Right atrium auricular region (tissue), 2 donors: ENCODE results near the gene HMGN4. TPM values are rescaled to one million over a fixed set of nuclear protein-coding genes. Genes with fewer than 3 reads are reported as not detected.

Experiments used
- DNase-seq: peaks from one replicate; pipeline ENCODE4 v3.0.0-alpha.2; 2019; ENCODE audit warnings: low spot score
- H3K27ac ChIP-seq, 2 donors: fragments of 200-600 bp; sonication (generic); 1 replicate in 1 of 2; 2 replicates in 1 of 2; pipeline ENCODE4 v1.5.1; 2016 to 2019
- H3K27me3 ChIP-seq, 2 donors: fragments of 200-600 bp; sonication (generic); one replicate each; pipeline versions ENCODE4 v1.5.1 to v1.6.0; 2017 to 2019
- H3K36me3 ChIP-seq: fragments of 200-600 bp; sonication (generic); one replicate; pipeline ENCODE4 v1.5.1; 2016
- H3K4me1 ChIP-seq, 2 donors: fragments of 200-600 bp; sonication (generic); one replicate each; pipeline versions ENCODE4 v1.5.1 to v1.6.0; 2017 to 2019
- H3K4me3 ChIP-seq, 2 donors: fragments of 200-600 bp; sonication (generic); 1 replicate in 1 of 2; 2 replicates in 1 of 2; pipeline ENCODE4 v1.5.1; 2017 to 2019; ENCODE audit warnings: mild to moderate bottlenecking in 1 of 2, moderate library complexity in 1 of 2
- H3K9me3 ChIP-seq, 2 donors: fragments of 200-600 bp; sonication (generic); one replicate each; pipeline ENCODE4 v1.5.1; 2019
- total RNA-seq, 2 donors: library from RNA; depleted of rRNA; stranded (reverse); fragments of >200 nt; gene quantifications; one replicate each; pipeline ENCODE4 v1.1.0, GENCODE V29; 2016
- TF ChIP-seq, protein P1 (sequence below), 2 donors: fragments of 200-600 bp; sonication (generic); IDR thresholded peaks; one replicate each; pipeline ENCODE4 v1.5.1; 2019; ENCODE audit warnings: antibody characterized with exemption in 2 of 2

Gene HMGN4
- total RNA-seq, 2 donors from 2014 or later: 36.1 to 52.5 TPM

DNA sequence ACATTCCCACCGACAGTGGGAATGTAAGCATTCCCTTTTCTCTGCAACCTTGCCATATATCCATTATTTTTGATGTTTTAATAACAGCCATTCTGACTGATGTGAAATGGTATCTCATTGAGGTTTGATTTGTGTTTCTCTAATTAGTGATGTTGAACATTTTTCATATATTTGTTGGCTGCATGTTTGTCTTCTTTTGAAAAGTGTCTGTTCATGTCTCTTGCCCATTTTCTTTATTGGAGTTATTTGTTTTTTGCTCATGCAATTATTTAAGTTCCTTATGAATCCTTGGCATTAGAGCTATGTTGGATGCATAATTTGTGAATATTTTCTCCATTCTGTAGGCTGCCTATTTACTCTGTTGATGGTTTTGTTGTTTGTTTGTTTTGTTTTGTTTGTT is 40.6 kb downstream of the HMGN4 start:
- H3K27me3 ChIP-seq: no peaks in the 10 kb centered on the region
- no peak overlapping the region for H3K27ac ChIP-seq
- DNase-seq: no peak
- no peak overlapping the region for H3K4me3 ChIP-seq
- H3K9me3 ChIP-seq: peaks cover 0 to 19% of the 10 kb centered on the region in 2 donors
- H3K36me3 ChIP-seq: no peaks in the 10 kb centered on the region
- TF ChIP-seq, protein P1, sequence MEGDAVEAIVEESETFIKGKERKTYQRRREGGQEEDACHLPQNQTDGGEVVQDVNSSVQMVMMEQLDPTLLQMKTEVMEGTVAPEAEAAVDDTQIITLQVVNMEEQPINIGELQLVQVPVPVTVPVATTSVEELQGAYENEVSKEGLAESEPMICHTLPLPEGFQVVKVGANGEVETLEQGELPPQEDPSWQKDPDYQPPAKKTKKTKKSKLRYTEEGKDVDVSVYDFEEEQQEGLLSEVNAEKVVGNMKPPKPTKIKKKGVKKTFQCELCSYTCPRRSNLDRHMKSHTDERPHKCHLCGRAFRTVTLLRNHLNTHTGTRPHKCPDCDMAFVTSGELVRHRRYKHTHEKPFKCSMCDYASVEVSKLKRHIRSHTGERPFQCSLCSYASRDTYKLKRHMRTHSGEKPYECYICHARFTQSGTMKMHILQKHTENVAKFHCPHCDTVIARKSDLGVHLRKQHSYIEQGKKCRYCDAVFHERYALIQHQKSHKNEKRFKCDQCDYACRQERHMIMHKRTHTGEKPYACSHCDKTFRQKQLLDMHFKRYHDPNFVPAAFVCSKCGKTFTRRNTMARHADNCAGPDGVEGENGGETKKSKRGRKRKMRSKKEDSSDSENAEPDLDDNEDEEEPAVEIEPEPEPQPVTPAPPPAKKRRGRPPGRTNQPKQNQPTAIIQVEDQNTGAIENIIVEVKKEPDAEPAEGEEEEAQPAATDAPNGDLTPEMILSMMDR (IDR thresholded peaks at IDR 0.05): no peak
- no peaks in the 10 kb centered on the region for H3K4me1 ChIP-seq

DNA sequence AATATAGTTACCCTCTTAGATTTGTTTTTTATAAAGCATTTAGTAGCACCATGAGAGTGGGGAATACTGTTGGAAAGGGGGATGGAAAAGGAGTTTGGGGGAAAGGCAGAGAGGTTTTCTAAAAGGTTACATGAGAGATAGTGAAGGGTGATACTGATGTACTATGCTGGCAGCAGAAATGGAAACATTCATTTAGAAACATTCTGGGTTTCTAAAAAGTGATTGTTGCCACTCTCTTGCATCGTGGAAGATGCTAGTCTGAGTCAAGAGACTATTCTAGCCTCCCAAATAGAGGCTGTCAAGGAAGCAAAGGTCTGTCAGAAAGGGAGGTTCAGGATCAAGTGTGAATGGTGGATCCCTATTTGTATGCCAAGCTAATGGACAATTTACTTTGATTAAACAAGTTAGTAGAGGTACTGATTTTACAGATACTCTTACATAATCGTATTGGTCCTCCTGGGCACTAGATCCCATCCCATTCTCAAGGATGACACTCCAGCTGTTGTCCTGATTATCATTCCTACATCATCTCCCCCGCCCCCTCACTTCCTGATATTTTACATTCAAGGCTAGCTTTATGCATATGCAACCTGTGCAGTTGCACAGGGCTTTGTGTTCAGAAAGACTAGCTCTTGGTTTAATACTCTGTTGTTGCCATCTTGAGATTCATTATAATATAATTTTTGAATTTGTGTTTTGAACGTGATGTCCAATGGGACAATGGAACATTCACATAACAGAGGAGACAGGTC is 43.2 kb downstream of the HMGN4 start:
- no peak for DNase-seq
- TF ChIP-seq, protein P1 (IDR thresholded peaks at IDR 0.05): no peak
- Histone ChIP-seq H3K4me3 (no peak overlapping the region), H3K27ac (no peak overlapping the region), H3K4me1 (no peaks in the 10 kb centered on the region), H3K36me3 (no peaks in the 10 kb centered on the region), H3K27me3 (no peaks in the 10 kb centered on the region), H3K9me3 (peaks cover 0 to 19% of the 10 kb centered on the region in 2 donors)

GRCh38 chr6:26588965-26589364 is 50.8 kb downstream of the HMGN4 start:
- H3K9me3 ChIP-seq: no peaks in the 10 kb centered on the region
- H3K4me3 ChIP-seq: no peak overlapping the region
- peaks cover 0 to 10% of the 10 kb centered on the region in 2 donors for H3K27me3 ChIP-seq
- DNase-seq: no peak
- TF ChIP-seq, protein P1 (IDR thresholded peaks at IDR 0.05): no peak
- H3K36me3 ChIP-seq: no peaks in the 10 kb centered on the region
- no peak overlapping the region for H3K27ac ChIP-seq
- no peaks in the 10 kb centered on the region for H3K4me1 ChIP-seq

- Histone ChIP-seq H3K4me1 (peaks cover 0 to 18% of the 10 kb centered on the region in 2 donors), H3K27me3 (peaks cover 0 to 15% of the 10 kb centered on the region in 2 donors), H3K27ac (no peak overlapping the region), H3K4me3 (no peak overlapping the region), H3K9me3 (no peaks in the 10 kb centered on the region), H3K36me3 (no peaks in the 10 kb centered on the region)
- no peak for DNase-seq
- TF ChIP-seq, protein P1 (IDR thresholded peaks at IDR 0.05): no peak
Measured at GRCh38 chr6:26592649-26593048, 54.5 kb downstream of the HMGN4 start.

GRCh38 chr6:26593278-26594130 is 55.3 kb downstream of the HMGN4 start:
- Histone ChIP-seq H3K4me3 (no peak overlapping the region), H3K4me1 (peaks cover 0 to 24% of the 10 kb centered on the region in 2 donors), H3K9me3 (no peaks in the 10 kb centered on the region), H3K27me3 (peaks cover 0 to 15% of the 10 kb centered on the region in 2 donors), H3K36me3 (peaks cover 4% of the 10 kb centered on the region), H3K27ac (no peak overlapping the region)
- TF ChIP-seq, protein P1 (IDR thresholded peaks at IDR 0.05): no peak
- no peak for DNase-seq
